Activated T-cell treated with anti-CD3 and anti-CD28 coated beads, Interleukin-2, amount 50 U/mL, for 24 hours (primary cell): ENCODE data around the gene PCDH11Y.
"Not testable (repeated sequence)": the region's sequence is repeated elsewhere in the genome, so short reads cannot be mapped to it uniquely, and the experiment has no call there.

Experiments used
- DNase-seq: peaks from one replicate; pipeline ENCODE4 v3.0.0-alpha.2; 2020
- H3K27ac Mint-ChIP-seq: 2 replicates; pipeline ENCODE4 v1.8.0; 2020; ENCODE audit warnings: mild to moderate bottlenecking, mixed read lengths
- H3K27me3 Mint-ChIP-seq: 2 replicates; pipeline ENCODE4 v1.8.0; 2020; ENCODE audit warnings: mixed read lengths
- H3K36me3 Mint-ChIP-seq: 2 replicates; pipeline ENCODE4 v1.8.0; 2020; ENCODE audit warnings: low read depth, mixed read lengths
- H3K4me1 Mint-ChIP-seq: 2 replicates; pipeline ENCODE4 v1.8.0; 2020; ENCODE audit warnings: low read depth, mixed read lengths
- H3K4me3 Mint-ChIP-seq: 2 replicates; pipeline ENCODE4 v1.8.0; 2020; ENCODE audit warnings: mild to moderate bottlenecking, moderate library complexity, mixed read lengths
- H3K9me3 Mint-ChIP-seq: 2 replicates; pipeline ENCODE4 v1.8.0; 2020; ENCODE audit warnings: mixed read lengths

The PCDH11Y gene

GRCh38 chrY:5708727-5709126, 708.6 kb downstream of the PCDH11Y start:
- not testable (repeated sequence) for H3K27ac Mint-ChIP-seq, H3K4me1 Mint-ChIP-seq, H3K36me3 Mint-ChIP-seq, H3K9me3 Mint-ChIP-seq, DNase-seq, H3K4me3 Mint-ChIP-seq, H3K27me3 Mint-ChIP-seq

GRCh38 chrY:5709788-5710381, 709.8 kb downstream of the PCDH11Y start:
- not testable (repeated sequence) for DNase-seq, H3K9me3 Mint-ChIP-seq, H3K4me1 Mint-ChIP-seq, H3K36me3 Mint-ChIP-seq, H3K27ac Mint-ChIP-seq, H3K4me3 Mint-ChIP-seq, H3K27me3 Mint-ChIP-seq

GRCh38 chrY:5761403-5761802, 761.3 kb downstream of the PCDH11Y start:
- not testable (repeated sequence) for H3K27ac Mint-ChIP-seq, H3K27me3 Mint-ChIP-seq, H3K9me3 Mint-ChIP-seq, H3K4me3 Mint-ChIP-seq, H3K36me3 Mint-ChIP-seq, H3K4me1 Mint-ChIP-seq, DNase-seq

- not testable (repeated sequence) for H3K4me3 Mint-ChIP-seq, H3K4me1 Mint-ChIP-seq, H3K27me3 Mint-ChIP-seq, H3K27ac Mint-ChIP-seq, H3K36me3 Mint-ChIP-seq, H3K9me3 Mint-ChIP-seq, DNase-seq
Measured at GRCh38 chrY:5776485-5776884, 776.4 kb downstream of the PCDH11Y start.
